Testis (tissue), 2 donors: ENCODE results near the gene FAM25A.
"Not testable (repeated sequence)": the region's sequence is repeated elsewhere in the genome, so short reads cannot be mapped to it uniquely, and the experiment has no call there.

Experiments
- POLR2A ChIP-seq: fragments of 450-650 bp; IDR thresholded peaks from one replicate; pipeline ENCODE4 v1.6.1; 2017; ENCODE audit warnings: antibody characterized with exemption, mild to moderate bottlenecking, moderate library complexity
- TF ChIP-seq, protein P1 (sequence below), 3 experiments: fragments of 450-650 bp in 2 of 3; fragments of 200-600 bp in 1 of 3; sonication (generic) in 1 of 3; IDR thresholded peaks; one replicate each; pipeline ENCODE4 v1.5.1; 2016 to 2019; ENCODE audit warnings: antibody characterized with exemption in 3 of 3, mild to moderate bottlenecking in 2 of 3, moderate library complexity in 1 of 3

DNA sequence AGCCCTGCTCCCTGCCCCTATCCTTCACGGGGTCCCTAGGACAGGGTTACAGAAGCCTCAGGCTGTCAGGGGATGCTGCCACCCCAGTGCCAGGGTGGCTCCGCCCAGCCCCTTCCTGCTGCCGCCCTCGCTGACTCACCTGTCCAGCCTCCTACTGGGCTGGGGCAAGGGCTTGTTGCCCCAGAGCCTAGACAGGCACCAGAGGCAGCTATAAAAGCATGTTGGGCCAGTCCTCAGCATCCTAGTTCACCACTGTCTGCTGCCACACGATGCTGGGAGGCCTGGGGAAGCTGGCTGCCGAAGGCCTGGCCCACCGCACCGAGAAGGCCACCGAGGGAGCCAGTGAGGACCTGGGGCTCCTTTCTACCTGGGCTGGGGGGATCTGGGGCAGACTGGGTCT lies at the start of gene FAM25A:
- TF ChIP-seq, protein P1, sequence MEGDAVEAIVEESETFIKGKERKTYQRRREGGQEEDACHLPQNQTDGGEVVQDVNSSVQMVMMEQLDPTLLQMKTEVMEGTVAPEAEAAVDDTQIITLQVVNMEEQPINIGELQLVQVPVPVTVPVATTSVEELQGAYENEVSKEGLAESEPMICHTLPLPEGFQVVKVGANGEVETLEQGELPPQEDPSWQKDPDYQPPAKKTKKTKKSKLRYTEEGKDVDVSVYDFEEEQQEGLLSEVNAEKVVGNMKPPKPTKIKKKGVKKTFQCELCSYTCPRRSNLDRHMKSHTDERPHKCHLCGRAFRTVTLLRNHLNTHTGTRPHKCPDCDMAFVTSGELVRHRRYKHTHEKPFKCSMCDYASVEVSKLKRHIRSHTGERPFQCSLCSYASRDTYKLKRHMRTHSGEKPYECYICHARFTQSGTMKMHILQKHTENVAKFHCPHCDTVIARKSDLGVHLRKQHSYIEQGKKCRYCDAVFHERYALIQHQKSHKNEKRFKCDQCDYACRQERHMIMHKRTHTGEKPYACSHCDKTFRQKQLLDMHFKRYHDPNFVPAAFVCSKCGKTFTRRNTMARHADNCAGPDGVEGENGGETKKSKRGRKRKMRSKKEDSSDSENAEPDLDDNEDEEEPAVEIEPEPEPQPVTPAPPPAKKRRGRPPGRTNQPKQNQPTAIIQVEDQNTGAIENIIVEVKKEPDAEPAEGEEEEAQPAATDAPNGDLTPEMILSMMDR (IDR thresholded peaks at IDR 0.05): not testable (repeated sequence)
- not testable (repeated sequence) for TF ChIP-seq POLR2A
